Stimulated activated CD4-positive, alpha-beta T cell treated with anti-CD3 and anti-CD28 coated beads, Interleukin-1b, Interleukin-23, amount 100 ng/mL, for 4 hours (primary cell): ENCODE results near the gene TAF4.
A peak's percentile ranks its signal among the peaks of the same experiment; 100 is the strongest.

Source experiments
- DNase-seq, 2 donors: peaks; one replicate each; pipeline ENCODE4 v3.0.0-alpha.2; 2020; ENCODE audit warnings: low read depth in 2 of 2

Gene TAF4

DNA sequence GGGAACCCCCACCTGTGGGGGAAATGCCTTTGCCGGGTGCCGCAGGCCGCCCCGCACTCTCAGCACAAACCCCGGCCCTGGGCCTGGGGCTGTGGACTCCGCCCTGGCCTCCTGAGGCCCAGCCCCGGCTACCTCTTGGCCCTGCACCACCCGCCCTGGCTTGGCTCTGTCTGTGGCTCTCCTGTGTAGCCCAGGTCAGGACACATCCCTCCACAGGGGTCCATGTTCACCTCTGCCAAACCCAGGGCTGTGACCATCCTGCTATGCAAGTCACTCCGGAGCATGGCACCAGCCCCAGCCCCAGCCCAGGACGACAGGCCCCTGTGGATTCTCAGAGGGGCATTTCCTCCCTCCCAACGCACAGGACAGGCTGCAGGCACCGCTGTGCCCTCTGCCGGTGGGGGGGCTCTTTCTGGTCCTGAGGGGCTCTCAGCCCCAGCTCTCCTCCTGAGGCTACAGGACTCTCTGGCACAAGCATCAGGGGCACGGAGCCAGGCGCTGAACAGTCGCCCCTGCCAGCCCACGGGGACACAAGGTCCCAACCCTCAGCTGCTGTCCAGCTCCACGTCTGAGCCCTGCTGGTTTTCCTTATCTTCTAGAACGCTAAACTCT, 45.7 kb downstream of the TAF4 start:
- DNase-seq = no peak

DNA sequence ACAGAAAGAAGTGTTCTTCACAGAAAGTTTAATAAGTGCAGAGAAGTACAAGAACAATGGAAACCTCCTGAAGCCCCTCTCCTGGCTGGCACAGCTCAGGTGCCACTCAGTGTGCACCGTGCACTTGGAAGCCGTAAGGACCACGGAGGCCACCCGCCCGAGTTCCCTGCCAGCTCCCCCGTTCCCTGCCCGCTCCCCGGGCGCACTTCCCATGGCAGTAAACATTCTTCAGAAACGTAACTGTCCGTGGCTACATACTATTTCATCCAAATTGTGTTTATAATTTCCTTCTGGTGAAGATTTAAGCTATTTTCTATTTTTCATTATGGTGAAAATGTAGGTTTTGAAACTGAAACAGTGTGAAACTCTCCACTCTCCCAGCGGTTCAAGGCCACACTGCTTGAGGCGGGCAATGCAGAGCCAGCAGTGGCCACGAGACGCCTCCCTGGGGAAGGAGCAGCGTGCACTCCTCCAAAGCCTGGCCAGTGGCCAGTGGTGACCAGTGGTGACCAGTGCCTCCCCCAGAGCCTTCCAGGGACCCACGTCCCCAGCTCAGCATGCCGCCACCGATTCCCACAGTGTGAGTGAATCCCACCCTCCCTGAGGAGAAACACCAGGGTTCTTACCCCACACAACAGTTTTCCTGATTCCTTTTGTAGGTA, 46.4 kb downstream of the TAF4 start:
- no peak for DNase-seq

DNA sequence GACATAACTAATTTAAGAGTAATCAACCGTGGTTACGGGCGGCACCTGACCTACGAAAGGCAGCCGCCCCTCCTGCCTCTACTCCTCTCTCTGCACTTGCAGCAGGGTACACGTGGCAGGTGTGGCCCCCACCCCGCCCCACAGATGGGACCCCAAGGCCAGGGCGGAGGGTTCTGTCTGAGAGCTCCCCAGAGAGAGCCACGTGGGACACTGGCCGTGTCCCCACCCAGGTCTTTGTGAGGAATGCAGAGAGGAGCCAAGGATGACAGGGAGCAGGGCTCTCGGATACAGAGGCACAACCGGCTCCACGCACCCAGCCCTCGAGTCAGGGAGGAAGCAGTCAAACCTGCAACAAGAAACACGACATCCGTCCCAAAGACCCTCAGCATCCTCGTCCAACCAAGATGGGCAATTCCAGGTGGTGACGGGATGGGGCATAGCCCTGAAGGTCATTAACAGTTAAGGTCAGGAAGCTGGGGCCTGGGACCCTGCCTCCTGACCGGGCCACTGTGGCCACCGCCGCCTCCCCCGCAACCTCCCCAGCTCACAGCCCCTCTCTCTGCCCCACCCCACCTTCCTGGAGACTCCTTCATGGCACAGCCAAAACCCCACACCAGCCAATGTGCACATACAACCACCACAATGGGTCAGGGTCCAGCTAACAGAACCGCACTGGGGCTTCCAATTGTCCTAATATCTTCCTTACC, 47.1 kb downstream of the TAF4 start:
- no peak for DNase-seq

DNA sequence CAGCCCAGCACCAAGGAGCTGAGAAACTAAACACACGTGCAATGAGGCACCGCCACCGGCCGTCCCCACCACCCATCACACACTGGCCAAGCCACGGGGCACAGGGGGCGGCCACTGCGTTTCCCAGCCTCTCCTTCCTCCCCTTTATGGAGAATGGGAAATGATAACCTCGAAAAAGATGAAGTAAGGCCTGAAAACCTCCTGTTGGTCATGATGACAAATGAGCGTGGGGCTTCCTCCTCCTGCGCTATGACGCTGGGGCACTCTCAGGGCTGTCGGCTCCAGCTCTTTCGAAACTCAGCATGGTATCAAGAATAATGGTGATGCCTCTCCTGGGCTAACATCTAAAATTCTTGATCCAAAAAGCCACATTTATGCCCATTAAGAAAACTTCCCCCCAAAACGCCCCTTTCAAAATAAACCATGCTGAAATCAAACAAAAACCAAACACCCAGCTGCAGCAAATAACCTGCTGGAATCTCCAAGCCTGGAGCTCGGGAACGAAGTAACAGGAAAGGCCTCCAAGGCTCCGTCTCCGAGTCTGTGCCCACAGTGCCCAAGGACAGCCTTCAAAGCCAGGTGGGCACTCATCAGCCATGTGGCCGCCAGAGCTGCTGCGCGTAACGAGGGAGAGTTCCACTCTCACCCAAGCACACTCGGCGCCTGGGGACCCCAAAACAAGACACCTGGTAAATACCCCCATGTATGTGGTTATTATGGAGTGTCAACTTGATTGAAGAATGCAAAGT, 50.0 kb downstream of the TAF4 start:
- DNase-seq = no peak

DNA sequence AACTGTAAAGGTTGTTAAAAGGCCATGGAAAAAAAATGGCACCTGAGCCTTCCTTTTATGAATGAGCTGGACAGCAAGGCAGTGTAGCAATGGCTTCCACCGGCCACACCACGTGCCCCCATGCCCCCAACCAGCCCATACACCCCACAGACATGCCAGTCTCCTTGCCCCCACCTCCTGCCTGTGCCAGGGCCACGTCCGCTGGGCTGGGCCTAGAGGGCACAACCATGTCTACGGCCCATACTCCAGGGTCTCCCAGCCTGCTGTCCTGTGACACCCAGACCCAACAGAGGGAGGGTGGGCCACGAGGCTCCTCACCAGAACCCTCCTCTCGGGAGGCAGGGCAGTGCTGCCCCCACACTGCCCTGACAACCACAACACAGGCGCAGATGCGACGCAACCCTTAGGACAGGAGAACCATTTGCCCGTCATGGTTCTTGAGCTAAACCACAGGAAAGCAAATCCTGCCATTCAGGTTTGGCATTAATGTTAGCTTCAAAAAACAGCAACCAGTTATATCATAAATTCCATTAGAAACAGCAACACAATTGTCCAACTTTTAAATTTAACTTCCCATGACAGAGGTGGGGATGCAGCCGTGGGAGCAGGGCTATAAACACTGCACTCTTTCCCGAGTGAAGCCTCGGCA, 50.7 kb downstream of the TAF4 start:
- DNase-seq = no peak

DNA sequence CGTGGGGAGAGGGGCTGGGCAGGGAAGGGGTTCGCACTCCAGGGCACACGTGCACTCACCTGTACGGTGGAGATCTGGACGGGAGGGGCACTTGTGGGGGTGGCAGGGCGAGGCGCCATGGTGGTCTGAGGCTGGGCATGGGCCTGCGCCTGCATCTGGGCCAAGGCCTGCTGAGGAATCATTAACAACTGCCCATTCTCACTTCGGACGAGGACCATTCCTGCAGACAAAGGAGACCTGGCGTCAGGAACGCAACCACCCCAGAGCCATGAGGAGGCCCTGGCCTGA, 51.2 kb downstream of the TAF4 start:
- no peak for DNase-seq

DNA sequence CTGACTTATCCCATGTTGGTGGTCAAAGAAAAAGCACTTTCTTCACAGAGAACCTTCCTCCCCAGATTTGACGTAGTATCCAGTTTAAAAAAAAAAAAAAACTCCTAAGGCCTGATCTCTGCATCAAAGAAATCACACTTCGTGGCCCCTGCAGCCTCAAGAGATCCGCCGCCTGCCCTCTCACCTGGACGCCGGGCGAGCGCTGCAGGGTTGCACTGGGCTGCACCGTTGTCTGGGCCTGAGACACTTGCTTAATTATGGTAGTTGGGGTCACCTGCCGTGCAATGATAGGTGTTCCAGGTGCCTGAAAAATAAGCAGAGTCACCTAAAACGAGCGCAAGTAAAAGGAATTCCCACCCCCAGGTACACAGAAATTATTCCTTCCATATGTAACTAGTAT, 53.0 kb downstream of the TAF4 start:
- no peak for DNase-seq

DNA sequence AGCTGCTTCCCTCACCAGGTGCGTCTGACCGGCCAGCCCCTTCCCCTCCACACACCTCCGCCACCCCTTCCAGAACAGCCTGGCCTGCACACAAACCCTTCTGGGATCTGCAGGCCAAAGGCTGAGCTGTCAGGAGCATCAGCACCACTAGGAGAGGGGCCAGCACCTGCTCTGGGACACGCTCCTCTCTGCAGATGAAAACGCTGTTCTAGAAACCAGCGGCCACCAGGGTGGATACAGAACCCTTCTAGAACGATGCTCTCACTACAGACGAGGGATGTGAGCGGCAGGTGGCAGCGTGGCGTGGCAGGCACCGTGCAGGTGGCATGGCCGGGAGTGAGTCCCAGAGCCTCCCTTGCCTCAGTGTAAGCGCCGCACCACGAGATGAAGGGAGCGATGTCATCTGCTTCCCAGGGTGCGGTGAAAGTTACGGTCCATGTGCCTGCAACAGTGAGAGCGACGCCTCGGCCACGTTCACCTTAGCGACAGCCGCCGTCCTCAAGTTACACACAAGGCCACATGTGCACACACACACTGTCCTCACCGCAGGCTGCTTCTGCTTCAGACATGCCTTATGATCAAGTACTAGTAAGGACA, 53.6 kb downstream of the TAF4 start:
- no peak for DNase-seq

DNA sequence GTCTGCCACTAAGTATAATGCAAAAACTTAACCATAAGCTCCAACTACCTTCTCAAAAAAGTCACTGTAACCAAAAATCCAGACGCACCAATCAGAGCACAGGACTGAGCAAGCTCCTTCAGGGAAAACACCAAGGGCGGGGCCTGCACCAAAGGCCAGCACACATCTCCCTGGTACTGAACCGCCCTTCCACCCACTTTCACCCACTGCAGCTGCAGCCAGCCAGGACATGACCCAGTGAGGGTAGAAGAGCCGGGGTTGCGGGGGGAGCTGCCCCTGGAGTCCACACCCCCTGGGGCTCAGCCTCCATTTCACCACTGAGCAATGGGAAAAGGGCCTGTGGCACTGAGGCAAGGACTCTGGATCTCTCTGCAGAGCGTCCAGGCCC, 54.3 kb downstream of the TAF4 start:
- DNase-seq = no peak

DNA sequence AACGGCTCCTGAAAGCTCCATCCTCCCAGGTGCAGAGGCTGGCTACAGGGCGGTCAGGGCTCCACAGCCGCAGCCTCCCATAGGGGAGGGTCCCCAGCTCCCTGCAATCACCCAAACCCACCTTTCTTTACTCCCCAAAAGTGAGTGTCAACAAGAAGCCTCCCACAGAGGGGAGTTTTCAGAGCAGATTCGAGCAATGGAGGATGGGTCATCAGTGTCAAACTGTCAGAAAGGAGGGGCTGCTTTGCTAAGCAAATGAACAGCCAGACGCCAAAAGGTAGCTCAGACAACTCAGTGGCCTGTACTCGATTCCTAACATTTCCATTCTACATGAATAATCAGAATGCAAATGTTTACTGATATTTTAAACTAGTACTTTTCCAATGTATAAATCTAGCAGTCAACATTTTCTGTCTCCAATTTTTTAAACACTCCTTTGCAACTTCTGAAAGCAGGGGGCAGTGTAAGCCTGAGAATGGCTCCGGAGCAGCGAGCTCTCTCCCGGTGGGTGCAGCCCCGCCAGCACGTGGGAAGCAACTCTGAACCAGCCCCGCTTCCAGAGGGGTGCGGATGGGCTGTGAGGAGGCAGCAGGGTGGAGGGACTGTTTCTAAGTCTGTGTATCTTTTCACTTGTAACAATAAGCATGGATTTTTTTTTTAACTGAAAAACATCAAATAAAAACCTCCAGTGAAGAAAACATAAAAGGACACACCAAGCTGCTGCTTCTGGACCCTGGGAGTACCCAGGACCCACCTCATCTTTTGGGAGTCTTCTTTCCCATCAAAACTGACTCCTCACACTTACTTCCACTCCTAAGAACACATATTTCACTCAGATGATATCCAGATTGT, 54.9 kb downstream of the TAF4 start:
- DNase-seq = peak; percentile 32 to 56

DNA sequence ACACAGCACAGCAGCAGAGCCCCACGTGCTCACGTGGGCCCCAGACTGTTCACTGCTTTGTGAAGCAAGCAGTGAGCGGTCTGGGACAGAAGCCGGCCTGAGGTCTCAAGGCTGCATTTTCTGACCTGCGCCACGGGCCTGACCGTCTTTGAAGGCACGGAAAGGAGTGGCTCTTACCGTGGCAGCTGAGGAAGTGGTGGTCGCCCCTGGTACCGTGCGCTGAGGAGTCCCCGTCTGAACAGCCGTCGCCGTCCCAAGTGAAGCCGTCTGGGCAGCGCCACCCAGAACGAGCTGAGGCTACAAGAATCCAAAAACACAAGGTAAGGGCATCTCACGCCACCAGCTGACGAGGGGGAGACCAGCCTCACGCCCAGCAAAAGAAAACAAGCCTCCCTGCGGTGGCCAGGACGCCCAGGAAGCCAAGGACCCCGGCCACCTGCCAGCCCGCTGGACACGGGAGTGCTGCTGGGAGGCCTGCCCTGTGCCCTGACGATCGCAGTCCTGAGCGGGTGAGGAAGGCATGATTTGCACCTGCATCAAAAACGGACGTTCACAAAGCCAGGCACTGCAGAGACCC, 55.7 kb downstream of the TAF4 start:
- DNase-seq = no peak

DNA sequence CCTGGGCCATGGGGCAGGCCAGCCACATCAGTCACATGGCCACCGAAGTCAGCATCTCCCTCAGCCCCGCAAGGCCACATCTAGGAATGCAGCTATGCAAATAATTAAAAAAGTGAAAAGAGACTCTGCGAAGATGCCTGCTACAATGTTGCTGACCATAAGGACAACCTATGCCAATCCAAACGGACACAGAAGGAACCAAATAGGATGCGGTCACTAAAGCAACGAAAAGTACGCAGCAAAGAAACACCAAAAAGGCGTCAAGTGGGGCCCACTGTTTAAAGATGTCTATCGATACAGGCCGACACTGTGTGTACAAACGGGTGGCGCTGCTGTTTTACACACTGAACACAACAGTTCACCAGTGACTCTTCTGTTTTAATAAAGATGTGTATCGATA, 56.4 kb downstream of the TAF4 start:
- DNase-seq = no peak

DNA sequence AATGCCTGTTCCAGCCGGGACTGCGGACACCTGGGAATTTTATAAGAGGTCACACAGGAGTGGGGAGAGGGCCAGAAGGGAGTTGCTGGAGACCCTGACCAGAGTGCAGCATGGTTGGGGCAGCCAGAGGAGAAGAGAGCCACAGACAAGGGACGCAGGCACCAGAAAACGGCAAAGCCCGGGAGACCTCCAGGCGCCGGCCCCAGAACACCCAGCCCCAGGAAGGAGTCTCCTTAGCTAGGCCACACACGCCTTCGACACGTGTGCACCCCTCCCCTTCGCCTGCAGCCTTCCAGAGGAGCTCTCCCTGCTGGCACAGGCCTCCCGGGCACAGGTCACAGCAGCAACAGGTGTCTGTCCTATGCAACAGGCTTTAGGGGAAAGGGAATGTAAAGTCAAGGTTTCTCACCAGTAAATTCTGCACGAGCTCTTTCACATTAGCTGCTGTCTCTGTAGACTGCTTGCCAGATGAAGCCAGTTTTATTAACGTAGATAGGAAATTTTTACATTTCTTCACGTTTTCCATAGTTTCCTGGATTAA, 57.0 kb downstream of the TAF4 start:
- DNase-seq = no peak

DNA sequence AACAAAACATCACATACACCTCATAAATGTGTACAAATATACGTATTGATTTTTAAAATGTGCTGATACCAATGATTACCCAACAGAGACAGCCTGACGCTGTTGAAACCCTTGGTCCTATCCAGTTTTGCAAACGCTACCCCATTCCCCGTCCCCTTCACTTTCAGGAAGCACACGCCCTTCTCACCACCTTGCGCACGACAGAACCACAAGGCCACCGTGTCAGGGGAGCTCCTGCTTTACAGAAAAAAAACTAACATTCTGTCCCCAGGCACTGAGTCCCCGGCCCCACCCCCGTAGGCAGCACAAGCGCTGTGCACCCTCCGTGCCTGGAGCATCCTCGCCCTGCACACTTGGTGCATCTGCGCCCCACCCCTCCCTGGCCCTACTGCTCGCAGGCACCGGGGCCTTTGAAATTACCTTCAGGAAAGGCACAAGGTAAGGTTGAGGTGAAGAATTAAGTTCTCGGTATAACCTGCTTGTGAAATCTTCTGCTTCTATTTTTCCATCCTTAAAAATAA, 58.5 kb downstream of the TAF4 start:
- no peak for DNase-seq

DNA sequence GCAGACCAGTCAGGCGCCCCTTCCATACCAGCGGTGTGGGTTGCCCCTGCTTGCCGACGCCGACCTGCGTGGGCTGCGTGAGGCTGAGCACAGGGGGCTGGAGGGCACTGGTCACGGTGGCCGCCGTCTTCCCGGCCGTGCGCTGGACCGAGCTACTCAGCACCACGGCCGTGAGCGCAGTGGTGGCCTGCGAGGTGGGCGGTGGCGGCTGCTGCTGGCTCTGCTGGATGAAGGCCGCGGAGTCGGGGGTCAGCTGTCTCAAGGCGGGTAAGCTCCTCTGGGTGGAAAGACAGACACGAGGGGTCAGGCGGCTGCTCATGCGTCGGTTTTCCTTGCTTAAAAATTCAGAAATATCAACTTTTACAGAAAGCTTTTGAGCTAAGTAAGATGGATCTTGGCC, 59.2 kb downstream of the TAF4 start:
- DNase-seq = no peak

DNA sequence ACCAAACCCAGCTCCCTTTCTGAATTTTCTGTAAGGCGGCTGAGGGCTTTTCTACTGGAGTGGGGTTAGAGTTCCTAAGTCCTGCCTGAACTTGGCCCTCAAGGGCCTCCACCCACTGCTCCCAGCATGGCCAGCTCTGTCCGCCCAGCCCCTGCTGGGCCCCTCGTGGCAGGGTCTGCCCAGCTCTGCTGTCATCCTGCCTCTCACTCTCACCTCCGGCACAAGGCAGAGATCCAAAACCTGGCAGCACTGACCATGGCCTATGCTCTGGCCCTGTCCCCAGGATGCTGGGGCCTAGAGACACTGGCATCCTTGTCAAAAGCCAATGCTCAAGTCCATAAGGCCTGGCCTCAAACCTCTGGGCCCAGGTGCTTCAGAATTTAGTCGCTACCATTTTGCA, 61.1 kb downstream of the TAF4 start:
- DNase-seq = no peak

DNA sequence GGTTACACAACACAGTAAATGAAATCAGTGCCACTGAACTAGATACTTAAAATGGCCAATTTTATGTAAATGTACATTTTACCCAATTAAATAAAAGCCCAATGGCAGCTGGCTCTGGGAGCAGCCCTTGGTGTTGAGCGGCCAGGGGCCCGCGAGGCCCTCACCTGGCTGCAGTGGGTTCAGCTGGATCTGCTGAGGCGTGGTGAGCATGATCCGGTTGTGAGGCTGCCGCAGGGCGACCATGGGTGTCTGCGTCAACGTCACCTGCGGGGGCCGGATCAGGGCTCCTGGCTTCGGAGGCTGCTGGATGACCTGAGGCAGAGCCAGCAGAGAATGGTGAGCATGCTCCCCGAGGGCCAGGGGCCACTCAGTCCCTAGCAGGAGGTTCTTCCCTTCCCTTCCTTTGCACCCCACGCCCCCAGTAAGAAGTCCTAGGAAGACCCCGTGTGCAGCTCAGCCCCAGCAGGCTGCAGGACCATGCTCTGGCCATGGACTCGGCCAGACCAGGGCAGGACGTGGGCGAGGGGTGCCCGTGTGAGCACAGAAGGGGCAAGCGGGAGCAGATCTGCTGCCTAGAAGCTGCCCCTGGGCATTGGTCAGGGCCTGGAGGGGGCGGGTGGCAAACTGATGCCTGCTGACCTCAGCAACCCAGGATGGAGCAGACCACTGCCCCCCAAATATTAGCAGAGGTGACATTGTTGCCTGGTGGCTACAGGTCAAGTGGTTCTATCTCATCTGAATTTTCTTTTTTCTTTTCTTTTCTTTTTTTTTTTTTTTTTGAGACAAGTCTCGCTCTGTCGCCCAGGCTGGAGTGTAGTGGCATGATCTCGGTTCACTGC, 61.9 kb downstream of the TAF4 start:
- DNase-seq = no peak

DNA sequence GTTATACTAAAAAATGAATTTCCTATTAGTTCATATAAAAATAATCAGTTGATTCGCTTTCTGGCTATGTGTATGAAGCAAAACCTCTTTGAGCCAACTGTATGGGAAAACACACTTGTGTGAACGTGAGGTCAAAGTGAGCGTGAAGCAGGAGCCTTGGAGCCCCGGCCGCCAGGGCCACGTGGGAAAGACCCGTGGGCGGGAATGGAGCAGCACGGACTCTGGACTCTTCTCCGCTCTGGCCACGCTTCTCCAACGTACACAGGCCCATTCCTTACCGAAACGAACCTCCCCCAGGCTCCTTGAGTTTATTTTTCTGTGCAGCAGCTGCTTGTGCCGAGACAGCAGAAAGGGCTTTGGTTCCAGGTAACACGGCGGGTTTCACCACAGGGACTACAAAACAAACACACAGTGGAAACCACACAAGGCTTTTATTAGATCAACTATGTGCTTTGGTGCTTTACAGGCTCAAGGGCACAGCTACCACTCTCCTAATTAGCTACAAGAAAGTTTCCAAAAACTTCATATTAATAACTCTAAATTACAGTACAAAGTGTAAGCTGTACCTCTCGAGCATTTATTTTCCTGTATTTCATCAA, 62.7 kb downstream of the TAF4 start:
- no peak for DNase-seq

DNA sequence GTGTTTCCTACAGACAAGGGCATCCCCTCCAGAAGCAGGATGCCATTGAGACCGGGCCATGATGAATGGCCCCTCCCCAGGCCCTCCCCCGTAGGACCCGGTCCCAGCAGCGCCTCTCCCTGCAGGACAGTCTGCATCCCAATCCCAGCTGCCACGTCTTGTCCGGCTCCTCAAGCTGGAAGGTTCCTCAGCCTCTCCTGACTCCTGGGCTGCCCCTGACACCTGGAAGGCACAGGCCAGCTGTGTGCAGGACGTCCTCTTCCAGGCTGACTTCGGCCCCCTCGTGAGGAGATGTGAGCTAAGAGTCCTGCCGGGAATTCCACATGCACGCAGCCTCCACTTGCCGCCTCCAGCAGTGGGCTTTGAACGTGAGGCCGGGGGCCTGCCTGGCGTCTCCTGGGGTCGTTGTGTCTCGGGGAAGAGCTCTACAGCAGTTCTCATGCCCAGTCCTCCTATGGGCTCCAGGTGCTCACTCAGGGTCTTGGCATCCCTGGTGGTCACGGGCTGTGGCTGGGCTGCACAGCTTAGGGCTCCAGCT, 64.4 kb downstream of the TAF4 start:
- no peak for DNase-seq
